T-helper 1 cell treated with Interleukin-12 subunit alpha and Interleukin-12 subunit beta and Interleukin-4 antibody, amounts not matched to agents 30 ng/mL and 1 ng/mL, for 36 hours (primary cell): ENCODE measurements around the gene PHTF2. TPM values are rescaled to one million over a fixed set of nuclear protein-coding genes. Genes with fewer than 3 reads are reported as not detected.

Source experiments
- intact Hi-C: fragments of 100-400 bp; cut with micrococcal nuclease; formaldehyde crosslinking; loops from one replicate; pipeline ENCODE4 v1.15.1; 2024
- total RNA-seq: library from RNA; stranded (reverse); gene quantifications from 2 replicates; pipeline ENCODE4 v1.2.3, GENCODE V29; 2022

The PHTF2 gene
- total RNA-seq, 1 donor from 2014 or later: 36.1 TPM

DNA sequence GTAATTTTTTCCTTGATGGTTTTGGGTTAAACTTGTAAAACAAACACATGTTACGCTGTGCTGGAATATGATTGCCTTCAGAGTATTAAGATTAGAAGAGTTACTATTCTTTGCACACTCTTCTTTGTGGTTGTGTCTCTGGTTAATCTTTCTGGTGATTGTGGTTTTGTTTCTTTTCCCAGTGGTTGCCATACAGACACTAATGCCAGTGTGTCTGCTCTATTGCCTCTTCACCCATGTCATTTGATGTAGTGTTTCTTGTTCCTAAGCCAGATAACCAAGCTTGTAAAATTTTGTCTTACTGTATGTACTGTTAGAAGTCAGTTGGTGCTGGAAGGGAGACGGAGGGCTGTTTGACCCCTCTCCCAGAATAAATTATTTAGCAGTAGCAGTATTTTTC lies 124.8 kb downstream of the PHTF2 start:
- intact Hi-C loops: no loop called here

DNA sequence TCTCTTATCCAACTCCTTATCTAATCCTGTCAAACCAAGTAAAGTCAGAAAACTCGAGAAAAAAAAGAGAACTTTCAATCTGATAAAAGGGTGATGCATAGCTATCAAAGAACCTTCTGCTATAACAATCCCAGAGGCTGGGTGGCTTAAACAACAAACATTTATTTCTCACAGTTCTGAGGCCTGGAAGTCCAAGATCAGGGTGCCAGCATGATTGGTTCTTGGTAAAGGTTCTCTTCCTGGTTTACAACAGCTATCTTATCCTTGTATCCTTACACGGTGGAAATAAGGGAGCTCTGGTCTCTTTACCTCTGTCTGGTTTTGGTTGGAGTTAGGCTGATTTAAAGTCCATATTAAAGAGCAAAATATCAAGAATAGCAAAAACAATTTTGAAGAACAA lies 131.9 kb downstream of the PHTF2 start:
- intact Hi-C loops: no loop called here

GRCh38 chr7:77931841-77932240 lies 133.3 kb downstream of the PHTF2 start:
- intact Hi-C loops: no loop called here

GRCh38 chr7:77933394-77933793 lies 134.8 kb downstream of the PHTF2 start:
- intact Hi-C loops: no loop called here

- intact Hi-C loops: loop anchor here (1.0 to 2.0 kb wide), 3 partner anchors 137 to 278 kb away; partner anchors contain the start of genes PHTF2 and TMEM60
Measured at GRCh38 chr7:77935652-77936348, 137.2 kb downstream of the PHTF2 start.

GRCh38 chr7:77940647-77941046 lies 142.1 kb downstream of the PHTF2 start:
- intact Hi-C loops: loop anchor here (2.0 to 10.0 kb wide), 2 partner anchors 100 to 1234 kb away; no protein-coding TSS in a partner anchor

DNA sequence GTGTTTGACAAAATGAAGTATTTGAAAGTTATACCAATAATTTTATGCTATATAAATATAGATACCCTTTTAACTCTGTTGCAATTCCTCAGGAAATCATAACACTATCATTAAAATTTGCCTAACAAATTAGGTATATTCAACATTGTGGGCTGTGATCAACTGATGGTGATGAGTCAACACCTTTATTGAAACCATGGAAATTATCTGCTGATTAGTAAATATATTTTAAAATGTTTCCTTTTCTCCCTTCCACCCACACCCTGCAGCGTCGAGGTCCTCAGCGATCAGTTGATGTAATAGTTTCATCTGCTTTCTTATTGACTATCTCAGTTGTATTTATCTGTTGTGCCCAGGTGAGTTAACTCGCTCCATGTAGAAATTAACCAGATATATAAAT lies 143.9 kb downstream of the PHTF2 start:
- intact Hi-C loops: loop anchor here (10.0 kb wide), 1 partner anchor 1232 kb away; no protein-coding TSS in a partner anchor

DNA sequence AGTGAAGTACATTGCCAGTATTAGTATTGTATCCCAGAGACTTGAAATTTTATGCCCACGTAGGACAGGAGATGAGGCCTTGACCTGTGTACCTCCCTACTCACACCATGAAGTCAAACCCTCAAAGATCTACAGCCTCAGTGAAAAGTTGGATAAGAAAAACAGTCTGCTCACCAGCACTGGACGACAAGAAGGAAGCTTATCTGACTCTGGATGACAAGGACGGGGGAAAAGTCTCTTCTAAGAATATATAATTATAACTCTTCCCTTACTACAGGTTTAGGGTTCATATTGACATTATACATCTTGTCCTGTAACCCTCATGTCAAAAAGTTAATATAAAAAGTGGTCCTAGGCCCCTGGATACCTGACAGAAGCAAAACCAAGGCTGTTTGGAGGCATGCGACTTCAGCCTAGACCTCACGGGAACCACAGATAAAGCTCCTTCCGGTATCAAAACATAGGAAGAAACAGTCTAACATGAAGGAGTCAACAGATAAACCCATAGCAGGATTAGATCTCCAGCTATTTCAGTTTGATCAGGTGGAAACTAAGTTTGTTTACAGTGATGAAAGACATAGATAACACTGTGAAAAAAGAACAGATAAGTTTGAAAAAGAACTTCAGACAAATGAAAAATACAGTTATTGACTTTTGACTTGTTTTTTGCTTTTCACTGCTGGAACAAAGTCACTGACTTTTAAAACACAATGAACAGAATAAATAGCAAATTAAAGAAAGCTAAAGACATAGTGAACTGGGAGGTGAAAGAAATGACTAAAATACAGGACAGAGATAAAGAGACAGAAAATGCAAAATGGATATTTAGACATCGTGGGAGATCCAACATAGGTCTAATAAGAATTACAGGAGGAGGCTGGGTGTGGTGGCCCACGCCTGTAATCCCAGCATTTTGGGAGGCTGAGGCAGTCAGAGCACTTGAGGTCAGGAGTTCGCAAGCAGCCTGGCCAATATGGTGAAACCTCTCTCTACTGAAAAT lies 145.9 kb downstream of the PHTF2 start:
- intact Hi-C loops: loop anchor here (10.0 kb wide), 1 partner anchor 1230 kb away; no protein-coding TSS in a partner anchor

GRCh38 chr7:77950548-77950947 lies 152.0 kb downstream of the PHTF2 start:
- intact Hi-C loops: no loop called here

DNA sequence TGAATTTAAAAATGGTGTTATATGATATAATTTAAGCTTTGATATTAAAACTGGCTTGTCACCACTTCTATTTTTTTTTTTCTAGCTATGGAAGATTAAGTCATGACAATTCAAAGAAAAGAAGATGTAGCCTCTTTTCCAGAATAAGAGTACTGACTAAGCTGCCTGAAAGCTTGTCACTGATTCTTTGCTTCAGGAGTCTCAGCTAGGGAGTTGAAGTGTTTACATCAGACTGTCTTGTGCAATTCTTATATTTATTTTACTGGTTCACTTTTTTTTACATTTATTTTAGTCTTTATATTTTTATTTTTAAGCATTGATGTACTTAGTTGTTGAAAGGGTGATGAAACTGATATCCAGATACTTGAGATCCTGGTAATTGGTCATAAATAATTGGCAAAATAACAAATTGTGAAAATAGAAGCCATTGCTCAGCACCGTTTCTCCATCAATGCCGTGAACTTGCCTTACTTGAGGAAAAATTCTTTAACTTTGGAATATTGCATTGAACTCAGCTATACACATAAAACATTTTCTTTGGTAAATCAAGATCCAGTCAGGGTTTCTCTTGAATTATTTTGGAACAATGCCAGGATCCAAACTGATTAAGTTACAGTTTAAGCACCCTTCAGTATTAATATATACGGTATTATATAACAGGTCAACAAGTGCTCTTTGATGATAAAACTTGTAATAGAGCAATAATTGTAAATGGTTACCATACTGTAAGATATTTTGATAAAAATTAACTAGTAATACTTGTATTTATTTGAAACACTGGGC lies 156.4 kb downstream of the PHTF2 start:
- intact Hi-C loops: no loop called here

DNA sequence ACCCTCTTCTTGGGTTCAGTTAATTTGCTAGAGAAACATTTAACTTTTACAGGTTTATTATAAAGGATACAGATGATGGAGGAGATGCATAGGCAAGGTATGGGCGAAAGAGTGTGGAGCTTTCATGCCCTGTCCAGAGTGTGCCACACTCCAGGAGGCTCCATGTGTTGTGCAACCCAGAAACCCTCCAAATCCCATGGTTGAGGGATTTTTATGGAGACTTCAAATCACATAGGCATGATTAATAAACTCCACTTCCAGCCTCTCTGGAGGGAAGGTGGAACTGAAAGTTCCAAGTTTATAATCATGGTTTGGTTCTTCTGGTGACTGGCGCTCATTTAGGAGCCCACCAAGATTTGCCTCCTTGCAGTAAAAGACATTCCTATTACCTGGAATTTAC lies 159.9 kb downstream of the PHTF2 start:
- intact Hi-C loops: no loop called here

GRCh38 chr7:77959080-77959479 lies 160.5 kb downstream of the PHTF2 start:
- intact Hi-C loops: no loop called here

DNA sequence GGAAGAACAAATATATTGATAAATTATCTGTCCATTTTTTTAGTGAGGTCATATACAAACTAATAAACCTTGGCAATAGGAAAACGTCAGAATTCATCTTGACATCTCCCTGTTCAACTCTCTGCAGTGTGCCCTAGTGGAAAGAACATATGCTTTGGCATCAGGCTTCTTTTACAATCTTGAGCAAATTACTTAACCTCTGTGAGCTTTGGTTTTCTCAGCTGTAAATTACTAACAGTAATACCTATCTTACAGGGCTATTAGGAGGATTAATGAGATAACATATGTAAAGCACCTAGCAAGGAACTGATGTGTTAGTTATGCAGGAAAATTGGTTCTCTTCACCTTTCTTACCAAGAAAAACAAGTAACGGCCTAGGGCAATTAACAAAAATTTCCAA lies 161.8 kb downstream of the PHTF2 start:
- intact Hi-C loops: no loop called here

DNA sequence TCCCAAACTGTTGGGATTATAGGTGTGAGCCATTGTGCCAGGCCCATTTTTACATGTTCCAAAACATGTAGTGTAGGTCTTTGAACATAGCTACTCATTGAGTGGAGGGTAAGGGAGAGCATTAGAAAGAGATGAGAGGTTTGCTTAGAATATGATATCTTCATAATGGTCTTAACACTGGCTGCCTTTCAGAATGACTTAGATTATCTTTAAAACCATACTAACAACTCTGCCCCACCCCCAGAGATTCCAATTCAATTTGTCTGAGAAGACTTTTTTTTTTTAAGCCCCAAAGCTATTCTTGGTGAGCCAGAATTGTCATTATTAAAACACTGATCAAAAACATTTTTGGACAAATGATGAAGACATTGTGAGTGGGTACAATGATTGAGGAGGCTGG lies 168.9 kb downstream of the PHTF2 start:
- intact Hi-C loops: no loop called here

GRCh38 chr7:77971726-77972125 lies 173.2 kb downstream of the PHTF2 start:
- intact Hi-C loops: no loop called here

GRCh38 chr7:77975672-77976480 lies 177.3 kb downstream of the PHTF2 start:
- intact Hi-C loops: no loop called here

DNA sequence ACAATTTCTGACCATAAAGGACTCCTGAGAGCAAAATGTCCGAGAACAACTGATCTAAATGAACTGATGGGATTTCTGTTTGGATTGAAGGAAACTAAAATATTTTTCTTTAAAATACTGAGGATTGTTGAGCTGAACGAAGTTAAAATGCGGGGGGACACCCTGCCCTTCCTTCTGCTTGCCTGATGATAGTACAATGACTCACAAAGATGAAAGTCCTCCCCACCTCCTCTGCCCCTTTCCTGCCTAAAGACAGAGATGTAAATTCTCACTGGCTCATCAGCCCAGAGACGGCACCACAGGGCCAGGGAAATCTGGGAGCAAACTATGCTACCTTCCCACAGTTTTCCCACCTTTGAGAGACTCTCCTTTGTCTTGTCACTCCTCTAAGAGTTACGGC lies 180.6 kb downstream of the PHTF2 start:
- intact Hi-C loops: no loop called here

- intact Hi-C loops: no loop called here
Measured at GRCh38 chr7:77980087-77980713, 181.6 kb downstream of the PHTF2 start.

DNA sequence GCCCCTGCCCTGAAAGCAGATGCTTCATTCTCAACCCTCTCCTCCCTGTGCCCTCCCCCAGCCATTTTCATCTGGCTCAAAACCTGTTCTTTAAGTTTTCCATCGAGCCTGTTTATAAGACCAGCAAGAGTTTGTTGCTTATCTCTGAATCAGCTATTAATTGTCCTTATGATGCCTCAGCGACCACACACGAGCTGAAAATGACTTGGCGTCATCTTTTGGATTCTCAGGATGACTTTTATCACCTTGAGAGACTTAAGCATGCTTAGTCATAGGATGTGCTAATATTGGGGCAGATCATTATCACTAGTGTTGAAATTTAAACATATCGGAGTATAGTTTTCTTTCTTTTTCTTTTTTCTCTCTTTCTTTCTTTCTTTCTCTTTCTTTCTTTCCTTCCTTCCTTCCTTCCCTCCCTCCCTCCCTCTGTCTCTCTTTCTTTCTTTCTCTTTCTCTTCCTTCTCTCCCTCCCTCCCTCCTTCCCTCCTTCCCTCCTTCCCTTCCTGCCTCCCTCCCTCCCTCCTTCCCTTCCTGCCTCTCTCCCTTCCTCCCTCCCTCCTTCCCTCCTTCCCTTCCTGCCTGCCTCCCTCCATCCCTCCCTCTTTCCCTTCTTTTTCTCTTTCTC lies 184.5 kb downstream of the PHTF2 start:
- intact Hi-C loops: no loop called here

- intact Hi-C loops: no loop called here
Measured at GRCh38 chr7:77983973-77984372, 185.4 kb downstream of the PHTF2 start.
